ENCODE measurements around the gene MAGI1.

MAGI1 gene

GRCh38 chr3:65641777-65642176 is 396.9 kb downstream of the MAGI1 start:
- FAIRE-seq (no peak), DNase-seq (ENCODE audit: insufficient read length) (no peak)
- TF ChIP-seq POLR2AphosphoS5 (IDR thresholded peaks at IDR 0.05; ENCODE audit: low read depth, low read length) (no peak), POLR2A (IDR thresholded peaks at IDR 0.05; ENCODE audit: low read depth, low read length) (no peak), TAF1 (IDR thresholded peaks at IDR 0.05; ENCODE audit: borderline replicate concordance, low read depth, low read length) (no peak)

GRCh38 chr3:65641045-65641444 is 397.7 kb downstream of the MAGI1 start:
- no peak for FAIRE-seq
- TF ChIP-seq POLR2AphosphoS5 (IDR thresholded peaks at IDR 0.05; ENCODE audit: low read depth, low read length) (no peak), TAF1 (IDR thresholded peaks at IDR 0.05; ENCODE audit: borderline replicate concordance, low read depth, low read length) (no peak), POLR2A (IDR thresholded peaks at IDR 0.05; ENCODE audit: low read depth, low read length) (no peak)
- no peak for DNase-seq (ENCODE audit: insufficient read length)

- TF ChIP-seq TAF1 (IDR thresholded peaks at IDR 0.05; ENCODE audit: borderline replicate concordance, low read depth, low read length) = no peak
- no peak for TF ChIP-seq POLR2AphosphoS5 (IDR thresholded peaks at IDR 0.05; ENCODE audit: low read depth, low read length)
- no peak for TF ChIP-seq POLR2A (IDR thresholded peaks at IDR 0.05; ENCODE audit: low read depth, low read length)
- DNase-seq (ENCODE audit: insufficient read length) (no peak), FAIRE-seq (no peak)
These were observed 399.3 kb downstream of the MAGI1 start for GRCh38 chr3:65639444-65639843.

GRCh38 chr3:65638301-65638700 is 400.4 kb downstream of the MAGI1 start:
- DNase-seq (ENCODE audit: insufficient read length) (no peak), FAIRE-seq (no peak)
- TF ChIP-seq POLR2AphosphoS5 (IDR thresholded peaks at IDR 0.05; ENCODE audit: low read depth, low read length) (no peak), TAF1 (IDR thresholded peaks at IDR 0.05; ENCODE audit: borderline replicate concordance, low read depth, low read length) (no peak), POLR2A (IDR thresholded peaks at IDR 0.05; ENCODE audit: low read depth, low read length) (no peak)

- FAIRE-seq (no peak), DNase-seq (ENCODE audit: insufficient read length) (no peak)
- TF ChIP-seq TAF1 (IDR thresholded peaks at IDR 0.05; ENCODE audit: borderline replicate concordance, low read depth, low read length) (no peak), POLR2AphosphoS5 (IDR thresholded peaks at IDR 0.05; ENCODE audit: low read depth, low read length) (no peak), POLR2A (IDR thresholded peaks at IDR 0.05; ENCODE audit: low read depth, low read length) (no peak)
These were observed 402.4 kb downstream of the MAGI1 start for GRCh38 chr3:65636326-65636725.

GRCh38 chr3:65635657-65636056 is 403.1 kb downstream of the MAGI1 start:
- no peak for TF ChIP-seq TAF1 (IDR thresholded peaks at IDR 0.05; ENCODE audit: borderline replicate concordance, low read depth, low read length)
- no peak for TF ChIP-seq POLR2A (IDR thresholded peaks at IDR 0.05; ENCODE audit: low read depth, low read length)
- TF ChIP-seq POLR2AphosphoS5 (IDR thresholded peaks at IDR 0.05; ENCODE audit: low read depth, low read length) = no peak
- no peak for DNase-seq (ENCODE audit: insufficient read length)
- FAIRE-seq = no peak

GRCh38 chr3:65633018-65633638 is 405.6 kb downstream of the MAGI1 start:
- DNase-seq (ENCODE audit: insufficient read length) = no peak
- no peak for FAIRE-seq
- TF ChIP-seq TAF1 (IDR thresholded peaks at IDR 0.05; ENCODE audit: borderline replicate concordance, low read depth, low read length) = no peak
- TF ChIP-seq POLR2A (IDR thresholded peaks at IDR 0.05; ENCODE audit: low read depth, low read length) = no peak
- TF ChIP-seq POLR2AphosphoS5 (IDR thresholded peaks at IDR 0.05; ENCODE audit: low read depth, low read length) = no peak

GRCh38 chr3:65632414-65632813 is 406.3 kb downstream of the MAGI1 start:
- DNase-seq (ENCODE audit: insufficient read length) (no peak), FAIRE-seq (no peak)
- no peak for TF ChIP-seq POLR2AphosphoS5 (IDR thresholded peaks at IDR 0.05; ENCODE audit: low read depth, low read length)
- TF ChIP-seq POLR2A (IDR thresholded peaks at IDR 0.05; ENCODE audit: low read depth, low read length) = no peak
- no peak for TF ChIP-seq TAF1 (IDR thresholded peaks at IDR 0.05; ENCODE audit: borderline replicate concordance, low read depth, low read length)

- FAIRE-seq = no peak
- no peak for DNase-seq (ENCODE audit: insufficient read length)
- TF ChIP-seq TAF1 (IDR thresholded peaks at IDR 0.05; ENCODE audit: borderline replicate concordance, low read depth, low read length) (no peak), POLR2A (IDR thresholded peaks at IDR 0.05; ENCODE audit: low read depth, low read length) (no peak), POLR2AphosphoS5 (IDR thresholded peaks at IDR 0.05; ENCODE audit: low read depth, low read length) (no peak)
These were observed 409.7 kb downstream of the MAGI1 start for GRCh38 chr3:65628978-65629377.

- DNase-seq (ENCODE audit: insufficient read length) (no peak), FAIRE-seq (no peak)
- no peak for TF ChIP-seq POLR2A (IDR thresholded peaks at IDR 0.05; ENCODE audit: low read depth, low read length)
- TF ChIP-seq TAF1 (IDR thresholded peaks at IDR 0.05; ENCODE audit: borderline replicate concordance, low read depth, low read length) = no peak
- TF ChIP-seq POLR2AphosphoS5 (IDR thresholded peaks at IDR 0.05; ENCODE audit: low read depth, low read length) = no peak
These were observed 411.7 kb downstream of the MAGI1 start for GRCh38 chr3:65627062-65627461.

GRCh38 chr3:65625305-65625704 is 413.4 kb downstream of the MAGI1 start:
- DNase-seq (ENCODE audit: insufficient read length) (no peak), FAIRE-seq (peak; percentile 54)
- TF ChIP-seq TAF1 (IDR thresholded peaks at IDR 0.05; ENCODE audit: borderline replicate concordance, low read depth, low read length) = no peak
- no peak for TF ChIP-seq POLR2AphosphoS5 (IDR thresholded peaks at IDR 0.05; ENCODE audit: low read depth, low read length)
- no peak for TF ChIP-seq POLR2A (IDR thresholded peaks at IDR 0.05; ENCODE audit: low read depth, low read length)

- no peak for FAIRE-seq
- no peak for DNase-seq (ENCODE audit: insufficient read length)
- no peak for TF ChIP-seq POLR2AphosphoS5 (IDR thresholded peaks at IDR 0.05; ENCODE audit: low read depth, low read length)
- no peak for TF ChIP-seq TAF1 (IDR thresholded peaks at IDR 0.05; ENCODE audit: borderline replicate concordance, low read depth, low read length)
- TF ChIP-seq POLR2A (IDR thresholded peaks at IDR 0.05; ENCODE audit: low read depth, low read length) = no peak
These were observed 415.4 kb downstream of the MAGI1 start for GRCh38 chr3:65623362-65623761.

Measured in GM12892 (cell line).